Activated CD4-positive, alpha-beta memory T cell treated with anti-CD3 and anti-CD28 coated beads, Interleukin-2, amount 10 ng/mL, durations not matched to agents 7 days and 5 days (primary cell): ENCODE measurements around the gene SNPH. TPM values are rescaled to one million over a fixed set of nuclear protein-coding genes. Genes with fewer than 3 reads are reported as not detected.
"Not testable (repeated sequence)": the region's sequence is repeated elsewhere in the genome, so short reads cannot be mapped to it uniquely, and the experiment has no call there.

Source experiments
- CTCF ChIA-PET: fragments of 350-600 bp; sonication (Branson Sonifier 250); formaldehyde crosslinking; loops from one replicate; lab custom pipeline; 2021; ENCODE audit warnings: antibody characterized with exemption, inconsistent platforms; lab: Charles Lee
- POLR2A ChIA-PET: fragments of 350-600 bp; sonication (Branson Sonifier 250); formaldehyde crosslinking; loops from one replicate; lab custom pipeline; 2021; ENCODE audit warnings: antibody characterized with exemption; lab: Charles Lee
- DNase-seq: peaks from one replicate; pipeline ENCODE4 v3.0.0-alpha.2; 2020
- H3K27ac Mint-ChIP-seq: one replicate; pipeline ENCODE4 v1.8.0; 2021; ENCODE audit warnings: mild to moderate bottlenecking, mixed read lengths
- H3K27me3 Mint-ChIP-seq: one replicate; pipeline ENCODE4 v1.8.0; 2021; ENCODE audit warnings: mixed read lengths
- H3K36me3 Mint-ChIP-seq: one replicate; pipeline ENCODE4 v1.8.0; 2021; ENCODE audit warnings: low read depth, mixed read lengths
- H3K4me1 Mint-ChIP-seq: one replicate; pipeline ENCODE4 v1.8.0; 2021; ENCODE audit warnings: mixed read lengths
- H3K4me3 Mint-ChIP-seq: one replicate; pipeline ENCODE4 v1.8.0; 2021; ENCODE audit warnings: mild to moderate bottlenecking, mixed read lengths
- H3K9me3 Mint-ChIP-seq: one replicate; pipeline ENCODE4 v1.8.0; 2021; ENCODE audit warnings: mixed read lengths
- total RNA-seq, 2 experiments: library from RNA; stranded (reverse); gene quantifications; one replicate each; pipeline ENCODE4 v1.2.3, GENCODE V29; 2021

Gene SNPH
- total RNA-seq = 1 to 10 TPM; 2.9 to 3.0 TPM

GRCh38 chr20:1266167-1266973, at the start of gene SNPH:
Gene SNPH (plus strand): TSS chr20:1266294. CDS start chr20:1296240, 29,946 bp downstream.
- H3K36me3 Mint-ChIP-seq = no peaks in the 10 kb centered on the region
- H3K27ac Mint-ChIP-seq = peak within 1 kb of the TSS; percentile 52
- H3K4me3 Mint-ChIP-seq = peak within 1 kb of the TSS; percentile 87
- ChIA-PET CTCF (interaction anchor here (1.0 to 1.6 kb wide), 2 partner anchors 9 to 169 kb away, joined by 3 read pairs; no protein-coding TSS in a partner anchor), POLR2A (interaction anchor here (2.7 kb wide), 1 partner anchor 34 kb away, joined by 8 read pairs; no protein-coding TSS in a partner anchor)
- DNase-seq = peak; percentile 75
- peaks cover 13% of the 10 kb centered on the region for H3K4me1 Mint-ChIP-seq
- H3K9me3 Mint-ChIP-seq = peaks cover 8% of the 10 kb centered on the region
- H3K27me3 Mint-ChIP-seq = peaks cover 4% of the 10 kb centered on the region

- H3K36me3 Mint-ChIP-seq, CTCF ChIA-PET, POLR2A ChIA-PET, DNase-seq, H3K9me3 Mint-ChIP-seq, H3K4me3 Mint-ChIP-seq, H3K27ac Mint-ChIP-seq: not testable (repeated sequence)
- peaks cover 34% of the 10 kb centered on the region for H3K4me1 Mint-ChIP-seq
- H3K27me3 Mint-ChIP-seq = peaks cover 32% of the 10 kb centered on the region
Measured at GRCh38 chr20:1216527-1217427, 49.3 kb upstream of the SNPH start.

- CTCF ChIA-PET, H3K9me3 Mint-ChIP-seq, H3K27ac Mint-ChIP-seq, H3K4me1 Mint-ChIP-seq, H3K4me3 Mint-ChIP-seq, DNase-seq, POLR2A ChIA-PET, H3K36me3 Mint-ChIP-seq: not testable (repeated sequence)
- peaks cover 54% of the 10 kb centered on the region for H3K27me3 Mint-ChIP-seq
Measured at GRCh38 chr20:1222750-1223149, 43.3 kb upstream of the SNPH start.

GRCh38 chr20:1224205-1224890, 41.7 kb upstream of the SNPH start:
- H3K27me3 Mint-ChIP-seq = peaks cover 49% of the 10 kb centered on the region
- CTCF ChIA-PET = no interaction called here

GRCh38 chr20:1225263-1225782, 40.8 kb upstream of the SNPH start:
- H3K4me1 Mint-ChIP-seq = peaks cover 9% of the 10 kb centered on the region
- no peaks in the 10 kb centered on the region for H3K9me3 Mint-ChIP-seq
- peaks cover 47% of the 10 kb centered on the region for H3K27me3 Mint-ChIP-seq
- POLR2A ChIA-PET = no interaction called here
- DNase-seq = no peak
- peak overlapping the region; percentile 62 for H3K4me3 Mint-ChIP-seq
- H3K27ac Mint-ChIP-seq = no peak overlapping the region
- H3K36me3 Mint-ChIP-seq = no peaks in the 10 kb centered on the region
- CTCF ChIA-PET = interaction anchor here (1.3 kb wide), 1 partner anchor 76 kb away, joined by 4 read pairs; no protein-coding TSS in a partner anchor

More at GRCh38 chr20:1224205-1224890, 41.7 kb upstream of the SNPH start:
- DNase-seq = no peak
- H3K36me3 Mint-ChIP-seq = no peaks in the 10 kb centered on the region
- H3K9me3 Mint-ChIP-seq = no peaks in the 10 kb centered on the region
- no peak overlapping the region for H3K27ac Mint-ChIP-seq
- H3K4me3 Mint-ChIP-seq = no peak overlapping the region
- POLR2A ChIA-PET = no interaction called here
- peaks cover 9% of the 10 kb centered on the region for H3K4me1 Mint-ChIP-seq

GRCh38 chr20:1225783-1226654, 40.1 kb upstream of the SNPH start, which contains the start of gene RAD21L1:
Gene RAD21L1 (plus strand): TSS chr20:1226044. CDS start chr20:1228454, 2,410 bp downstream.
- ChIA-PET POLR2A (no interaction called here), CTCF (interaction anchor here (1.3 kb wide), 1 partner anchor 75 kb away, joined by 4 read pairs; no protein-coding TSS in a partner anchor)
- H3K36me3 Mint-ChIP-seq = no peaks in the 10 kb centered on the region
- H3K27me3 Mint-ChIP-seq = peaks cover 44% of the 10 kb centered on the region
- no peaks in the 10 kb centered on the region for H3K9me3 Mint-ChIP-seq
- H3K4me1 Mint-ChIP-seq = peaks cover 9% of the 10 kb centered on the region
- no peak within 1 kb of the TSS for H3K27ac Mint-ChIP-seq
- peak within 1 kb of the TSS; percentile 77 for H3K4me3 Mint-ChIP-seq
- peak; percentile 84 for DNase-seq

- H3K9me3 Mint-ChIP-seq = no peaks in the 10 kb centered on the region
- no peaks in the 10 kb centered on the region for H3K36me3 Mint-ChIP-seq
- peaks cover 13% of the 10 kb centered on the region for H3K4me1 Mint-ChIP-seq
- H3K4me3 Mint-ChIP-seq = no peak overlapping the region
- CTCF ChIA-PET = interaction anchor here (1.7 kb wide), 1 partner anchor 16 kb away, joined by 5 read pairs; no protein-coding TSS in a partner anchor
- POLR2A ChIA-PET = no interaction called here
- no peak for DNase-seq
- H3K27me3 Mint-ChIP-seq = peaks cover 37% of the 10 kb centered on the region
- H3K27ac Mint-ChIP-seq = no peak overlapping the region
Measured at GRCh38 chr20:1229541-1229940, 36.6 kb upstream of the SNPH start.

- POLR2A ChIA-PET = no interaction called here
Measured at GRCh38 chr20:1232286-1233111, 33.6 kb upstream of the SNPH start.

GRCh38 chr20:1240549-1240948, 25.5 kb upstream of the SNPH start:
- Mint-ChIP-seq H3K9me3 (no peaks in the 10 kb centered on the region), H3K4me3 (no peak overlapping the region), H3K4me1 (peaks cover 3% of the 10 kb centered on the region), H3K27ac (no peak overlapping the region), H3K27me3 (peaks cover 26% of the 10 kb centered on the region), H3K36me3 (no peaks in the 10 kb centered on the region)
- POLR2A ChIA-PET = no interaction called here
- no peak for DNase-seq
- CTCF ChIA-PET = no interaction called here

More at GRCh38 chr20:1232286-1233111, 33.6 kb upstream of the SNPH start:
- H3K36me3 Mint-ChIP-seq = no peaks in the 10 kb centered on the region
- H3K27ac Mint-ChIP-seq = no peak overlapping the region
- peaks cover 26% of the 10 kb centered on the region for H3K27me3 Mint-ChIP-seq
- H3K4me3 Mint-ChIP-seq = no peak overlapping the region
- no peaks in the 10 kb centered on the region for H3K9me3 Mint-ChIP-seq
- peaks cover 9% of the 10 kb centered on the region for H3K4me1 Mint-ChIP-seq
- DNase-seq = no peak
- CTCF ChIA-PET = no interaction called here

GRCh38 chr20:1241456-1241855, 24.6 kb upstream of the SNPH start:
- no peak for DNase-seq
- Mint-ChIP-seq H3K9me3 (no peaks in the 10 kb centered on the region), H3K27ac (no peak overlapping the region), H3K4me3 (no peak overlapping the region), H3K36me3 (no peaks in the 10 kb centered on the region), H3K4me1 (peaks cover 3% of the 10 kb centered on the region), H3K27me3 (peaks cover 26% of the 10 kb centered on the region)
- ChIA-PET POLR2A (no interaction called here), CTCF (no interaction called here)

GRCh38 chr20:1242099-1242498, 24.0 kb upstream of the SNPH start:
- Mint-ChIP-seq H3K4me3 (no peak overlapping the region), H3K27ac (no peak overlapping the region), H3K4me1 (peaks cover 3% of the 10 kb centered on the region), H3K27me3 (peaks cover 26% of the 10 kb centered on the region), H3K36me3 (no peaks in the 10 kb centered on the region), H3K9me3 (no peaks in the 10 kb centered on the region)
- DNase-seq = no peak
- POLR2A ChIA-PET = no interaction called here
- CTCF ChIA-PET = interaction anchor here (0.8 kb wide), 1 partner anchor 262 kb away, joined by 4 read pairs; no protein-coding TSS in a partner anchor
